K562 (cell line): Measurements from ENCODE around the gene SRCAP. TPM values are rescaled to one million over a fixed set of nuclear protein-coding genes. Genes with fewer than 3 reads are reported as not detected.

Experiments used
- HLTF ChIP-seq: fragments of 450-650 bp; IDR thresholded peaks from 2 replicates; pipeline ENCODE4 v1.6.1; 2016
- ILF3 ChIP-seq: fragments of 450-650 bp; IDR thresholded peaks from 2 replicates; pipeline ENCODE4 v1.6.1; 2018; ENCODE audit warnings: antibody characterized with exemption, mild to moderate bottlenecking, moderate library complexity, borderline replicate concordance
- POLR2AphosphoS2 ChIP-seq: IDR thresholded peaks from 2 replicates; pipeline ENCODE4 v1.6.1; 2012; ENCODE audit warnings: low read length, improper control_type of control experiment
- SMC3 ChIP-seq: conservative IDR thresholded peaks from 2 replicates; pipeline ENCODE4 v1.6.1; 2011; ENCODE audit warnings: low read depth, low read length, improper control_type of control experiment; ENCODE audit not compliant: insufficient read depth
- ZNF311 ChIP-seq: fragments of 250-450 bp; sonication (Bioruptor Pico); IDR thresholded peaks from 2 replicates; pipeline ENCODE4 v1.4.0; 2020; ENCODE audit warnings: mild to moderate bottlenecking, moderate library complexity
- ZNF699 ChIP-seq: fragments of 250-450 bp; sonication (Bioruptor Pico); IDR thresholded peaks from 2 replicates; pipeline ENCODE4 v1.8.0; 2021; ENCODE audit warnings: mild to moderate bottlenecking, moderate library complexity; ENCODE audit not compliant: insufficient replicate concordance
- polyA plus RNA-seq, 8 experiments: library from polyadenylated mRNA; depleted of rRNA in 4 of 8; stranded (reverse) in 5 of 8; unstranded in 3 of 8; fragments of >200 nt; fragmentation: Nextera tagmentation in 2 of 8; fragmentation: Illumina TruSeq in 1 of 8; extraction: Ambion mirVana in 2 of 8; extraction: Trizol in 1 of 8; gene quantifications; 2 replicates each; pipeline versions ENCODE4 v1.2.1 to v1.2.3, GENCODE V29; 2011 to 2014; ENCODE audit warnings: inconsistent platforms in 1 of 8, missing spikeins in 1 of 8
- total RNA-seq, 7 experiments: library from RNA; depleted of rRNA in 6 of 7; stranded (reverse); fragments of >200 nt in 6 of 7; fragmentation: Illumina TruSeq in 2 of 7; extraction: Trizol in 2 of 7; gene quantifications; 2 replicates each; pipeline versions ENCODE4 v1.2.1 to v1.2.3, GENCODE V29; 2011 to 2021; ENCODE audit warnings: low replicate concordance in 1 of 7
- TF ChIP-seq, protein P1 (sequence below), 2 experiments: fragments of 450-650 bp in 1 of 2; sonication (generic) in 1 of 2; formaldehyde crosslinking in 1 of 2; IDR thresholded peaks; 2 replicates each; pipeline versions ENCODE4 v1.7.1 to v1.9.0; 2016 to 2022; ENCODE audit warnings: inconsistent platforms in 1 of 2, mild to moderate bottlenecking in 1 of 2, missing genetic modification reagents in 1 of 2
- TF ChIP-seq, protein P2 (sequence below): fragments of 450-650 bp; formaldehyde crosslinking; conservative IDR thresholded peaks from 2 replicates; pipeline ENCODE4 v1.4.0; 2022; ENCODE audit warnings: mild to moderate bottlenecking, missing genetic modification characterization
- TF ChIP-seq, protein P3 (sequence below): sonication (generic); formaldehyde crosslinking; IDR thresholded peaks from 2 replicates; pipeline ENCODE4 v1.8.1; 2022; ENCODE audit warnings: missing genetic modification reagents
- TF ChIP-seq, protein P4 (sequence below): sonication (generic); formaldehyde crosslinking; IDR thresholded peaks from 2 replicates; pipeline ENCODE4 v1.8.0; 2022; ENCODE audit warnings: mild to moderate bottlenecking, missing genetic modification reagents

Gene SRCAP
- total and polyA plus RNA-seq, 9 of the 15 experiments (the other 6 are each of a cell fraction or from before 2014, with no cell fraction given): 0.21 to 62.6 (median 5.8) TPM

DNA sequence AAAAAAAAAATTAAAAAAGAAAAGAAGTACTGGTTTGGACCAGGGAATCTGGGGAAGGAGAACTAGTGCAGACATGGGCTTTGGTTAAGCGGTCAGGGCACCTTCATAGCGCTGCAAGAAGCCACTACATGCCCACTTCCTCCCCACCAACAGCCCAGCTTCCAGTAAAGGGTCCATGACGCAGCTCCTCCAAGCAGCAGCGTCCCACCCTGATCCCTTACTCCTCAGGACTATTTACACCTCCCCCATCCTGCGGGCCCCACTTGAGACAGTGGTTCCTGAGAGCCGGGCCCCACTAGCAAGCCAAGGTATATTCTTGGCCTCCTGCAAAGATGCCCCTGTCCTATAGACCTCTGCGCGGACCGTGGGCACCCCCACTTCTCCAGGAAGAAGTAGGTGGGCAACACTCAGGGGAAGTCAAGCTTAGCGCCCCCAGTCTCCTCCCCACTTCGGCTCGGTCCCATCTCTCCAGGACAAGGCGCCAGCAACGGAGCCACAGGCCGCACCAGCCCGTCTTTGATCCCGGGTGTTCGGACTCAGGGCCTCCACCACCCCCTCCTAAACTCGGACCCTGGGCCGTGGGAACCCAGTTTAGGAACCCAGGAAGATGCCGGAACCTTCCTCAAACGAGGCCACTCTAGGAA lies 49.1 kb upstream of the SRCAP start (continued):
- TF ChIP-seq, protein P1, sequence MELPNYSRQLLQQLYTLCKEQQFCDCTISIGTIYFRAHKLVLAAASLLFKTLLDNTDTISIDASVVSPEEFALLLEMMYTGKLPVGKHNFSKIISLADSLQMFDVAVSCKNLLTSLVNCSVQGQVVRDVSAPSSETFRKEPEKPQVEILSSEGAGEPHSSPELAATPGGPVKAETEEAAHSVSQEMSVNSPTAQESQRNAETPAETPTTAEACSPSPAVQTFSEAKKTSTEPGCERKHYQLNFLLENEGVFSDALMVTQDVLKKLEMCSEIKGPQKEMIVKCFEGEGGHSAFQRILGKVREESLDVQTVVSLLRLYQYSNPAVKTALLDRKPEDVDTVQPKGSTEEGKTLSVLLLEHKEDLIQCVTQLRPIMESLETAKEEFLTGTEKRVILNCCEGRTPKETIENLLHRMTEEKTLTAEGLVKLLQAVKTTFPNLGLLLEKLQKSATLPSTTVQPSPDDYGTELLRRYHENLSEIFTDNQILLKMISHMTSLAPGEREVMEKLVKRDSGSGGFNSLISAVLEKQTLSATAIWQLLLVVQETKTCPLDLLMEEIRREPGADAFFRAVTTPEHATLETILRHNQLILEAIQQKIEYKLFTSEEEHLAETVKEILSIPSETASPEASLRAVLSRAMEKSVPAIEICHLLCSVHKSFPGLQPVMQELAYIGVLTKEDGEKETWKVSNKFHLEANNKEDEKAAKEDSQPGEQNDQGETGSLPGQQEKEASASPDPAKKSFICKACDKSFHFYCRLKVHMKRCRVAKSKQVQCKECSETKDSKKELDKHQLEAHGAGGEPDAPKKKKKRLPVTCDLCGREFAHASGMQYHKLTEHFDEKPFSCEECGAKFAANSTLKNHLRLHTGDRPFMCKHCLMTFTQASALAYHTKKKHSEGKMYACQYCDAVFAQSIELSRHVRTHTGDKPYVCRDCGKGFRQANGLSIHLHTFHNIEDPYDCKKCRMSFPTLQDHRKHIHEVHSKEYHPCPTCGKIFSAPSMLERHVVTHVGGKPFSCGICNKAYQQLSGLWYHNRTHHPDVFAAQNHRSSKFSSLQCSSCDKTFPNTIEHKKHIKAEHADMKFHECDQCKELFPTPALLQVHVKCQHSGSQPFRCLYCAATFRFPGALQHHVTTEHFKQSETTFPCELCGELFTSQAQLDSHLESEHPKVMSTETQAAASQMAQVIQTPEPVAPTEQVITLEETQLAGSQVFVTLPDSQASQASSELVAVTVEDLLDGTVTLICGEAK (IDR thresholded peaks at IDR 0.05): no peak
- TF ChIP-seq, protein P1 (CRISPR knock-in tag; IDR thresholded peaks at IDR 0.05): no peak
- TF ChIP-seq, protein P2, sequence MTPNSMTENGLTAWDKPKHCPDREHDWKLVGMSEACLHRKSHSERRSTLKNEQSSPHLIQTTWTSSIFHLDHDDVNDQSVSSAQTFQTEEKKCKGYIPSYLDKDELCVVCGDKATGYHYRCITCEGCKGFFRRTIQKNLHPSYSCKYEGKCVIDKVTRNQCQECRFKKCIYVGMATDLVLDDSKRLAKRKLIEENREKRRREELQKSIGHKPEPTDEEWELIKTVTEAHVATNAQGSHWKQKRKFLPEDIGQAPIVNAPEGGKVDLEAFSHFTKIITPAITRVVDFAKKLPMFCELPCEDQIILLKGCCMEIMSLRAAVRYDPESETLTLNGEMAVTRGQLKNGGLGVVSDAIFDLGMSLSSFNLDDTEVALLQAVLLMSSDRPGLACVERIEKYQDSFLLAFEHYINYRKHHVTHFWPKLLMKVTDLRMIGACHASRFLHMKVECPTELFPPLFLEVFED (CRISPR knock-in tag): no peak
- TF ChIP-seq HLTF (no peak), ZNF311 (CRISPR knock-in tag) (no peak), ILF3 (no peak), SMC3 (no peak), ZNF699 (CRISPR knock-in tag) (no peak), POLR2AphosphoS2 (no peak)
- TF ChIP-seq, protein P3, sequence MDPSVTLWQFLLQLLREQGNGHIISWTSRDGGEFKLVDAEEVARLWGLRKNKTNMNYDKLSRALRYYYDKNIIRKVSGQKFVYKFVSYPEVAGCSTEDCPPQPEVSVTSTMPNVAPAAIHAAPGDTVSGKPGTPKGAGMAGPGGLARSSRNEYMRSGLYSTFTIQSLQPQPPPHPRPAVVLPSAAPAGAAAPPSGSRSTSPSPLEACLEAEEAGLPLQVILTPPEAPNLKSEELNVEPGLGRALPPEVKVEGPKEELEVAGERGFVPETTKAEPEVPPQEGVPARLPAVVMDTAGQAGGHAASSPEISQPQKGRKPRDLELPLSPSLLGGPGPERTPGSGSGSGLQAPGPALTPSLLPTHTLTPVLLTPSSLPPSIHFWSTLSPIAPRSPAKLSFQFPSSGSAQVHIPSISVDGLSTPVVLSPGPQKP (CRISPR knock-in tag): no peak
- TF ChIP-seq, protein P4, sequence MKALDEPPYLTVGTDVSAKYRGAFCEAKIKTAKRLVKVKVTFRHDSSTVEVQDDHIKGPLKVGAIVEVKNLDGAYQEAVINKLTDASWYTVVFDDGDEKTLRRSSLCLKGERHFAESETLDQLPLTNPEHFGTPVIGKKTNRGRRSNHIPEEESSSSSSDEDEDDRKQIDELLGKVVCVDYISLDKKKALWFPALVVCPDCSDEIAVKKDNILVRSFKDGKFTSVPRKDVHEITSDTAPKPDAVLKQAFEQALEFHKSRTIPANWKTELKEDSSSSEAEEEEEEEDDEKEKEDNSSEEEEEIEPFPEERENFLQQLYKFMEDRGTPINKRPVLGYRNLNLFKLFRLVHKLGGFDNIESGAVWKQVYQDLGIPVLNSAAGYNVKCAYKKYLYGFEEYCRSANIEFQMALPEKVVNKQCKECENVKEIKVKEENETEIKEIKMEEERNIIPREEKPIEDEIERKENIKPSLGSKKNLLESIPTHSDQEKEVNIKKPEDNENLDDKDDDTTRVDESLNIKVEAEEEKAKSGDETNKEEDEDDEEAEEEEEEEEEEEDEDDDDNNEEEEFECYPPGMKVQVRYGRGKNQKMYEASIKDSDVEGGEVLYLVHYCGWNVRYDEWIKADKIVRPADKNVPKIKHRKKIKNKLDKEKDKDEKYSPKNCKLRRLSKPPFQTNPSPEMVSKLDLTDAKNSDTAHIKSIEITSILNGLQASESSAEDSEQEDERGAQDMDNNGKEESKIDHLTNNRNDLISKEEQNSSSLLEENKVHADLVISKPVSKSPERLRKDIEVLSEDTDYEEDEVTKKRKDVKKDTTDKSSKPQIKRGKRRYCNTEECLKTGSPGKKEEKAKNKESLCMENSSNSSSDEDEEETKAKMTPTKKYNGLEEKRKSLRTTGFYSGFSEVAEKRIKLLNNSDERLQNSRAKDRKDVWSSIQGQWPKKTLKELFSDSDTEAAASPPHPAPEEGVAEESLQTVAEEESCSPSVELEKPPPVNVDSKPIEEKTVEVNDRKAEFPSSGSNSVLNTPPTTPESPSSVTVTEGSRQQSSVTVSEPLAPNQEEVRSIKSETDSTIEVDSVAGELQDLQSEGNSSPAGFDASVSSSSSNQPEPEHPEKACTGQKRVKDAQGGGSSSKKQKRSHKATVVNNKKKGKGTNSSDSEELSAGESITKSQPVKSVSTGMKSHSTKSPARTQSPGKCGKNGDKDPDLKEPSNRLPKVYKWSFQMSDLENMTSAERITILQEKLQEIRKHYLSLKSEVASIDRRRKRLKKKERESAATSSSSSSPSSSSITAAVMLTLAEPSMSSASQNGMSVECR (CRISPR knock-in tag): 0 out of 2 replicates have a peak, but pooled peaks have one; percentile 36
